ENCODE measurements around the gene TRIM63. TPM values are rescaled to one million over a fixed set of nuclear protein-coding genes. Genes with fewer than 3 reads are reported as not detected.

TRIM63 gene
- total RNA-seq, 1 experiment from 2014 or later = not detected

DNA sequence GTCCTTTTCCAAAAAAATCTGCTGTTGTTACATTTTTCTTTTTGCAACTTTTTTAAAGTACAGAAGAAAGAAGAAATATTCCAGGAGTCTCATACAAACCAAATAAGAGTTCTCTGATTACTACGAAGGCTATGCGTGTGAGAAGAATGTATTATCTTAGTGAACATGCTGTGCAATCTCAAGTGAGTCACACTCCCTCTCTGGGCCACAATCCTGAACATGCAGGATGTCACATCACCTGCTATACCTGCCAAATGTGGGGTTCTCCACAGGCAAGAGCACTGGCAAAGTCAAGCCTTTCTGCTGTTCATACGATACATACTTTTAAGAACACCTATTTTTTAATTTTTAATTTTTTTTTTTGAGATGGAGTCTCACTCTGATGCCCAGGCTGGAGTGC is 21.7 kb upstream of the TRIM63 start (continued):
- TF ChIP-seq TEAD4 (CRISPR knock-in tag; IDR thresholded peaks at IDR 0.05) = no peak

DNA sequence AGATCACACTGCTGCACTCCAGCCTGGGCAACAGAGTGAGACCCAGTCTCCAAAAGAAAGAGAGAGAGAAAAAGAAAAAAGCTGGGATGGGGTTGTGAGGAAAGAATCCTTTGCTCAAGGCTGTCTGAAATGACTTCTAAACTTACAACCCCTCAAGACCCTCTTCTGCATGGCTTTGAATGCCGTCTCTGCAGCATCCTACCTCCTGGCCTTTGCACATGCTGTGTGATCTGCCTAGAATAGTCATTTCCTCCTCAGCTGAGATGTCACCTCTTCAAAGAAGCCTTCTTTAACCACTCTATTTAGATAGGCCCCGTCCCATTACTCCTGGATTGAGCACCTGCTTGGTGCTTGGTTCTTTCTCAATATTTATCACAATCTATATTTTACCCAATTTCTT is 17.4 kb upstream of the TRIM63 start:
- TF ChIP-seq ZNF121 (CRISPR knock-in tag; IDR thresholded peaks at IDR 0.05) = no peak
- Mint-ChIP-seq H3K4me3 (no peak overlapping the region), H3K9me3 (no peaks in the 10 kb centered on the region), H3K27ac (no peak overlapping the region), H3K4me1 (no peaks in the 10 kb centered on the region), H3K27me3 (ENCODE audit: low read depth) (peaks cover 3% of the 10 kb centered on the region), H3K36me3 (no peaks in the 10 kb centered on the region)
- ChIA-PET POLR2A (no interaction called here), CTCF (interaction anchor here (2.2 to 2.5 kb wide), 2 partner anchors 20 to 60 kb away, joined by 7 to 10 read pairs; no protein-coding TSS in a partner anchor)
- no peak for DNase-seq (ENCODE audit: low spot score)
- no peak for ATAC-seq

DNA sequence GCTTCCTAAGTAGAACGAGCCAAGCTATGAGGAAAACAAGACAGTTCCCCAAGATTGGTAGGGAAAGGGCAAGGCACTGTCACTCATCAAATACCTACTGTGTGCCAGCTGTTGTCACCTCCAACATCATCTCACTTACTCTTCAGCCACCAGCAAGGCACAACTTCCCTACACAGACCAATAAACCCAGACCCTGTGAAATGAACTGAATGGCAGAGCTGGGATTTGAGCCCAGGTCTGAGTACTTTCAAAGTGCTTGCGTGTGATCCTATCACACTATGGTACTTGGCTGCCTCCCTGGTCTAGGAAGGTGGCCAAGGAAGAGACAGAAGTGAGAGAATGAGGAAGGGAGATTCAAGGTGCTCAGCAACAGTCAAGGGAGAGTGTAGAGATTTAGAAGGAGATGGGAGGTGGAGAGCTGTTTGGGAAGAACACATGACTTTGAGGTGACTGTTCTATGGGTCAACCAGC is 16.7 kb upstream of the TRIM63 start:
- ATAC-seq = no peak
- peaks cover 3% of the 10 kb centered on the region for H3K27me3 Mint-ChIP-seq (ENCODE audit: low read depth)

DNA sequence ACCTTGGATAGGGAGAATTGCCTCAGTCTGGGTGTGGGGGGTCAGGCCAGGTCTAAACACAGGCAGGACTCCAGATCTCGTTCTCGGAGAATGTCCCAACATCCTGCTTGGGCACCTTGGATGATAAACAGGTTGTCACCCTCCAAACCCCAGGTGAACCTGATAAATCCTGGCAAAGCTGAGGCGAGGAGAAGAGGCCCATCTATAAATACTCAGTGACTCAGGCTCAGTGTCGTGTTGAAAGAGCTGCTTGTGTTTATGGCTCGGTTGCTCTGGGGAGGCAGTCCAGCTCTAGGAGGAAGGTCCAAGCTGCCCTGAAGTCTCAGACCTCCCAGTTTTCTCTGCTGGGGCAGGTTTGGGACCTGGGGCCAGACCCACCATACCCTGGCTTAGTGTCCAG is 15.8 kb upstream of the TRIM63 start:
- ChIA-PET POLR2A (no interaction called here), CTCF (interaction anchor here (0.6 to 2.5 kb wide), 4 partner anchors 33 to 187 kb away, joined by 3 to 10 read pairs (median 3); partner anchors contain the start of gene CEP85)
- DNase-seq (ENCODE audit: low spot score) (no peak), ATAC-seq (no peak)
- Mint-ChIP-seq H3K27ac (no peak overlapping the region), H3K4me1 (peaks cover 12% of the 10 kb centered on the region), H3K9me3 (no peaks in the 10 kb centered on the region), H3K36me3 (no peaks in the 10 kb centered on the region), H3K4me3 (no peak overlapping the region), H3K27me3 (ENCODE audit: low read depth) (peaks cover 3% of the 10 kb centered on the region)
- no peak for TF ChIP-seq MXD4 (CRISPR knock-in tag; IDR thresholded peaks at IDR 0.05; ENCODE audit: borderline replicate concordance)
- TF ChIP-seq, protein P1, sequence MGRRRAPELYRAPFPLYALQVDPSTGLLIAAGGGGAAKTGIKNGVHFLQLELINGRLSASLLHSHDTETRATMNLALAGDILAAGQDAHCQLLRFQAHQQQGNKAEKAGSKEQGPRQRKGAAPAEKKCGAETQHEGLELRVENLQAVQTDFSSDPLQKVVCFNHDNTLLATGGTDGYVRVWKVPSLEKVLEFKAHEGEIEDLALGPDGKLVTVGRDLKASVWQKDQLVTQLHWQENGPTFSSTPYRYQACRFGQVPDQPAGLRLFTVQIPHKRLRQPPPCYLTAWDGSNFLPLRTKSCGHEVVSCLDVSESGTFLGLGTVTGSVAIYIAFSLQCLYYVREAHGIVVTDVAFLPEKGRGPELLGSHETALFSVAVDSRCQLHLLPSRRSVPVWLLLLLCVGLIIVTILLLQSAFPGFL (CRISPR knock-in tag; IDR thresholded peaks at IDR 0.05; ENCODE audit: borderline replicate concordance) = no peak
- no peak for TF ChIP-seq MYBL2 (CRISPR knock-in tag; IDR thresholded peaks at IDR 0.05)
- TF ChIP-seq EMX1 (CRISPR knock-in tag; IDR thresholded peaks at IDR 0.05) = no peak
- TF ChIP-seq, protein P2, sequence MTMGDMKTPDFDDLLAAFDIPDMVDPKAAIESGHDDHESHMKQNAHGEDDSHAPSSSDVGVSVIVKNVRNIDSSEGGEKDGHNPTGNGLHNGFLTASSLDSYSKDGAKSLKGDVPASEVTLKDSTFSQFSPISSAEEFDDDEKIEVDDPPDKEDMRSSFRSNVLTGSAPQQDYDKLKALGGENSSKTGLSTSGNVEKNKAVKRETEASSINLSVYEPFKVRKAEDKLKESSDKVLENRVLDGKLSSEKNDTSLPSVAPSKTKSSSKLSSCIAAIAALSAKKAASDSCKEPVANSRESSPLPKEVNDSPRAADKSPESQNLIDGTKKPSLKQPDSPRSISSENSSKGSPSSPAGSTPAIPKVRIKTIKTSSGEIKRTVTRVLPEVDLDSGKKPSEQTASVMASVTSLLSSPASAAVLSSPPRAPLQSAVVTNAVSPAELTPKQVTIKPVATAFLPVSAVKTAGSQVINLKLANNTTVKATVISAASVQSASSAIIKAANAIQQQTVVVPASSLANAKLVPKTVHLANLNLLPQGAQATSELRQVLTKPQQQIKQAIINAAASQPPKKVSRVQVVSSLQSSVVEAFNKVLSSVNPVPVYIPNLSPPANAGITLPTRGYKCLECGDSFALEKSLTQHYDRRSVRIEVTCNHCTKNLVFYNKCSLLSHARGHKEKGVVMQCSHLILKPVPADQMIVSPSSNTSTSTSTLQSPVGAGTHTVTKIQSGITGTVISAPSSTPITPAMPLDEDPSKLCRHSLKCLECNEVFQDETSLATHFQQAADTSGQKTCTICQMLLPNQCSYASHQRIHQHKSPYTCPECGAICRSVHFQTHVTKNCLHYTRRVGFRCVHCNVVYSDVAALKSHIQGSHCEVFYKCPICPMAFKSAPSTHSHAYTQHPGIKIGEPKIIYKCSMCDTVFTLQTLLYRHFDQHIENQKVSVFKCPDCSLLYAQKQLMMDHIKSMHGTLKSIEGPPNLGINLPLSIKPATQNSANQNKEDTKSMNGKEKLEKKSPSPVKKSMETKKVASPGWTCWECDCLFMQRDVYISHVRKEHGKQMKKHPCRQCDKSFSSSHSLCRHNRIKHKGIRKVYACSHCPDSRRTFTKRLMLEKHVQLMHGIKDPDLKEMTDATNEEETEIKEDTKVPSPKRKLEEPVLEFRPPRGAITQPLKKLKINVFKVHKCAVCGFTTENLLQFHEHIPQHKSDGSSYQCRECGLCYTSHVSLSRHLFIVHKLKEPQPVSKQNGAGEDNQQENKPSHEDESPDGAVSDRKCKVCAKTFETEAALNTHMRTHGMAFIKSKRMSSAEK (CRISPR knock-in tag; IDR thresholded peaks at IDR 0.05; ENCODE audit: borderline replicate concordance) = no peak
- TF ChIP-seq, protein P3, sequence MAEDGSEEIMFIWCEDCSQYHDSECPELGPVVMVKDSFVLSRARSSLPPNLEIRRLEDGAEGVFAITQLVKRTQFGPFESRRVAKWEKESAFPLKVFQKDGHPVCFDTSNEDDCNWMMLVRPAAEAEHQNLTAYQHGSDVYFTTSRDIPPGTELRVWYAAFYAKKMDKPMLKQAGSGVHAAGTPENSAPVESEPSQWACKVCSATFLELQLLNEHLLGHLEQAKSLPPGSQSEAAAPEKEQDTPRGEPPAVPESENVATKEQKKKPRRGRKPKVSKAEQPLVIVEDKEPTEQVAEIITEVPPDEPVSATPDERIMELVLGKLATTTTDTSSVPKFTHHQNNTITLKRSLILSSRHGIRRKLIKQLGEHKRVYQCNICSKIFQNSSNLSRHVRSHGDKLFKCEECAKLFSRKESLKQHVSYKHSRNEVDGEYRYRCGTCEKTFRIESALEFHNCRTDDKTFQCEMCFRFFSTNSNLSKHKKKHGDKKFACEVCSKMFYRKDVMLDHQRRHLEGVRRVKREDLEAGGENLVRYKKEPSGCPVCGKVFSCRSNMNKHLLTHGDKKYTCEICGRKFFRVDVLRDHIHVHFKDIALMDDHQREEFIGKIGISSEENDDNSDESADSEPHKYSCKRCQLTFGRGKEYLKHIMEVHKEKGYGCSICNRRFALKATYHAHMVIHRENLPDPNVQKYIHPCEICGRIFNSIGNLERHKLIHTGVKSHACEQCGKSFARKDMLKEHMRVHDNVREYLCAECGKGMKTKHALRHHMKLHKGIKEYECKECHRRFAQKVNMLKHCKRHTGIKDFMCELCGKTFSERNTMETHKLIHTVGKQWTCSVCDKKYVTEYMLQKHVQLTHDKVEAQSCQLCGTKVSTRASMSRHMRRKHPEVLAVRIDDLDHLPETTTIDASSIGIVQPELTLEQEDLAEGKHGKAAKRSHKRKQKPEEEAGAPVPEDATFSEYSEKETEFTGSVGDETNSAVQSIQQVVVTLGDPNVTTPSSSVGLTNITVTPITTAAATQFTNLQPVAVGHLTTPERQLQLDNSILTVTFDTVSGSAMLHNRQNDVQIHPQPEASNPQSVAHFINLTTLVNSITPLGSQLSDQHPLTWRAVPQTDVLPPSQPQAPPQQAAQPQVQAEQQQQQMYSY (CRISPR knock-in tag; IDR thresholded peaks at IDR 0.05) = no peak
- TF ChIP-seq, protein P4, sequence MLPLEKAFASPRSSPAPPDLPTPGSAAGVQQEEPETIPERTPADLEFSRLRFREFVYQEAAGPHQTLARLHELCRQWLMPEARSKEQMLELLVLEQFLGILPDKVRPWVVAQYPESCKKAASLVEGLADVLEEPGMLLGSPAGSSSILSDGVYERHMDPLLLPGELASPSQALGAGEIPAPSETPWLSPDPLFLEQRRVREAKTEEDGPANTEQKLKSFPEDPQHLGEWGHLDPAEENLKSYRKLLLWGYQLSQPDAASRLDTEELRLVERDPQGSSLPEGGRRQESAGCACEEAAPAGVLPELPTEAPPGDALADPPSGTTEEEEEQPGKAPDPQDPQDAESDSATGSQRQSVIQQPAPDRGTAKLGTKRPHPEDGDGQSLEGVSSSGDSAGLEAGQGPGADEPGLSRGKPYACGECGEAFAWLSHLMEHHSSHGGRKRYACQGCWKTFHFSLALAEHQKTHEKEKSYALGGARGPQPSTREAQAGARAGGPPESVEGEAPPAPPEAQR (CRISPR knock-in tag; IDR thresholded peaks at IDR 0.05) = no peak
- no peak for TF ChIP-seq SMAD3 (CRISPR knock-in tag; IDR thresholded peaks at IDR 0.05; ENCODE audit: borderline replicate concordance)
- TF ChIP-seq, protein P5, sequence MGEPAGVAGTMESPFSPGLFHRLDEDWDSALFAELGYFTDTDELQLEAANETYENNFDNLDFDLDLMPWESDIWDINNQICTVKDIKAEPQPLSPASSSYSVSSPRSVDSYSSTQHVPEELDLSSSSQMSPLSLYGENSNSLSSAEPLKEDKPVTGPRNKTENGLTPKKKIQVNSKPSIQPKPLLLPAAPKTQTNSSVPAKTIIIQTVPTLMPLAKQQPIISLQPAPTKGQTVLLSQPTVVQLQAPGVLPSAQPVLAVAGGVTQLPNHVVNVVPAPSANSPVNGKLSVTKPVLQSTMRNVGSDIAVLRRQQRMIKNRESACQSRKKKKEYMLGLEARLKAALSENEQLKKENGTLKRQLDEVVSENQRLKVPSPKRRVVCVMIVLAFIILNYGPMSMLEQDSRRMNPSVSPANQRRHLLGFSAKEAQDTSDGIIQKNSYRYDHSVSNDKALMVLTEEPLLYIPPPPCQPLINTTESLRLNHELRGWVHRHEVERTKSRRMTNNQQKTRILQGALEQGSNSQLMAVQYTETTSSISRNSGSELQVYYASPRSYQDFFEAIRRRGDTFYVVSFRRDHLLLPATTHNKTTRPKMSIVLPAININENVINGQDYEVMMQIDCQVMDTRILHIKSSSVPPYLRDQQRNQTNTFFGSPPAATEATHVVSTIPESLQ (CRISPR knock-in tag; IDR thresholded peaks at IDR 0.05) = no peak
- no peak for TF ChIP-seq KAT7 (CRISPR knock-in tag; IDR thresholded peaks at IDR 0.05; ENCODE audit: borderline replicate concordance)
- no peak for TF ChIP-seq ZNF219 (CRISPR knock-in tag; IDR thresholded peaks at IDR 0.05; ENCODE audit: borderline replicate concordance)
- TF ChIP-seq ZNF263 (CRISPR knock-in tag; IDR thresholded peaks at IDR 0.05; ENCODE audit: low read depth) = no peak
- no peak for TF ChIP-seq FOXP1 (CRISPR knock-in tag; IDR thresholded peaks at IDR 0.05; ENCODE audit: borderline replicate concordance)
- no peak for TF ChIP-seq ZNF671 (CRISPR knock-in tag; IDR thresholded peaks at IDR 0.05)
- no peak for TF ChIP-seq SMAD4 (CRISPR knock-in tag; IDR thresholded peaks at IDR 0.05)

More for the DNA sequence above, 16.7 kb upstream of the TRIM63 start:
- Mint-ChIP-seq H3K9me3 (no peaks in the 10 kb centered on the region), H3K27ac (no peak overlapping the region), H3K4me1 (peaks cover 3% of the 10 kb centered on the region), H3K36me3 (no peaks in the 10 kb centered on the region), H3K4me3 (no peak overlapping the region)
- ChIA-PET POLR2A (no interaction called here), CTCF (interaction anchor here (0.6 to 2.5 kb wide), 6 partner anchors 33 to 263 kb away, joined by 3 to 10 read pairs (median 3); partner anchors contain the start of gene CEP85)
- no peak for TF ChIP-seq NR3C1 (CRISPR knock-in tag; conservative IDR thresholded peaks at IDR 0.05; ENCODE audit: low read depth)
- TF ChIP-seq TP53 (CRISPR knock-in tag; IDR thresholded peaks at IDR 0.05) = no peak
- DNase-seq (ENCODE audit: low spot score) = no peak
